ENCODE data around the gene FSCN2. TPM values are rescaled to one million over a fixed set of nuclear protein-coding genes. Genes with fewer than 3 reads are reported as not detected.

Gene FSCN2
- total RNA-seq, 6 donors from 2014 or later, result 2.7 to 37.7 (median 3.9) TPM

DNA sequence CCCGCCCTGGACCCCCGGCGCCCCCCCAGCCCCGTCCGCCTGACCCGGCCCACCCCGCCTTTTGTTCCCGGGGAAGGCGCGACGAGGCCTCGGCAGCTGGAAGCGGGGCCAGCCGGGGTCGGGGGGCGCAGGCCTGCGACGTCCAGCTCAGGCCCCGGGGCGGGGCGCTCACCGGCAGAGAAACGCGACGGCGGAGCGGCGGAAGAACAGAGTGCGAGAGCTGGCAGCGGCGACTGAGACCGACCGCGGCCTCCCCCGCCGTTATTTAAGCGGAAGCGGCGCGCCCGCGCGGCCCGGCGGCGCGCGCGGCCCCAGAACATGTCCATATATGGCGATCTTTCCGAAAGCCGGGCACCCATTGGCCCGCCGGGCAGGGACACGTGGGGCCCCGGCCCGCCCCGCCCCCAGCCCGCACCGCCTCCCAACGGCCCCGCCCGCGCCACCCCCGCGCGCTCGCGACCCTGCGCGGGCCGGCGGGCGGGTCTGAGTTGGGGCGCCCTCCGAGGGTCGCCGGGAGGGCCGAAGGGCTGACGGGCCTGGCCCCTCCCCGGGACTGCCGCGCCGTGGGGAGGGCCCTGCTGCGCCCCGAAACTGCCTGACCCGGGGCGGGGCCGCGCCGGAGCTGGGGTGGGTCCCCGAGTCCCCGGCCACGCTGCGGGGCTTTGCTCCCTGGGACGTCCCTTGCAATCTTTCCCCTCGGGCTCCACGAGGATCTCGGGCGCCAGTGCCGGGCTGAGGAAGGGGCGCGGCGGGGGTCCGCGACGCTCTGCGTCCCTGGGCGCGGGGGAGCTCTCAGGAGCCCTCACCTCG is 15.4 kb upstream of the FSCN2 start, which contains the start of gene ACTG1:
ACTG1 (minus strand) TSS at position 238 of the 810 bp plus-strand sequence. CDS start 445 bp downstream, outside the sequence.
- Histone ChIP-seq H3K9me3 (no peaks in the 10 kb centered on the region), H3K4me3 (peak within 1 kb of the TSS; percentile 69 to 92 (median 83)), H3K4me1 (peaks cover 35 to 73% (median 55%) of the 10 kb centered on the region in 4 donors), H3K36me3 (peaks cover 8 to 41% (median 24%) of the 10 kb centered on the region in 4 donors), H3K27me3 (no peaks in the 10 kb centered on the region), H3K27ac (peak within 1 kb of the TSS; percentile 98 to 100 (median 99))
- ATAC-seq (ENCODE audit: low FRiP score in 2 of 2), result peak; percentile 81 to 83
- 0 to 1% methylated on average over 4 to 19 of the region's 111 CpGs for WGBS, 2 donors
- TF ChIP-seq POLR2A (IDR thresholded peaks at IDR 0.05) (peak; percentile 64 to 98 (median 92)), POLR2AphosphoS5 (IDR thresholded peaks at IDR 0.05) (peak; percentile 95 to 99)
- TF ChIP-seq, protein P1, sequence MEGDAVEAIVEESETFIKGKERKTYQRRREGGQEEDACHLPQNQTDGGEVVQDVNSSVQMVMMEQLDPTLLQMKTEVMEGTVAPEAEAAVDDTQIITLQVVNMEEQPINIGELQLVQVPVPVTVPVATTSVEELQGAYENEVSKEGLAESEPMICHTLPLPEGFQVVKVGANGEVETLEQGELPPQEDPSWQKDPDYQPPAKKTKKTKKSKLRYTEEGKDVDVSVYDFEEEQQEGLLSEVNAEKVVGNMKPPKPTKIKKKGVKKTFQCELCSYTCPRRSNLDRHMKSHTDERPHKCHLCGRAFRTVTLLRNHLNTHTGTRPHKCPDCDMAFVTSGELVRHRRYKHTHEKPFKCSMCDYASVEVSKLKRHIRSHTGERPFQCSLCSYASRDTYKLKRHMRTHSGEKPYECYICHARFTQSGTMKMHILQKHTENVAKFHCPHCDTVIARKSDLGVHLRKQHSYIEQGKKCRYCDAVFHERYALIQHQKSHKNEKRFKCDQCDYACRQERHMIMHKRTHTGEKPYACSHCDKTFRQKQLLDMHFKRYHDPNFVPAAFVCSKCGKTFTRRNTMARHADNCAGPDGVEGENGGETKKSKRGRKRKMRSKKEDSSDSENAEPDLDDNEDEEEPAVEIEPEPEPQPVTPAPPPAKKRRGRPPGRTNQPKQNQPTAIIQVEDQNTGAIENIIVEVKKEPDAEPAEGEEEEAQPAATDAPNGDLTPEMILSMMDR (IDR thresholded peaks at IDR 0.05), result no peak
- DNase-seq, result peak; percentile 86 to 99

DNA sequence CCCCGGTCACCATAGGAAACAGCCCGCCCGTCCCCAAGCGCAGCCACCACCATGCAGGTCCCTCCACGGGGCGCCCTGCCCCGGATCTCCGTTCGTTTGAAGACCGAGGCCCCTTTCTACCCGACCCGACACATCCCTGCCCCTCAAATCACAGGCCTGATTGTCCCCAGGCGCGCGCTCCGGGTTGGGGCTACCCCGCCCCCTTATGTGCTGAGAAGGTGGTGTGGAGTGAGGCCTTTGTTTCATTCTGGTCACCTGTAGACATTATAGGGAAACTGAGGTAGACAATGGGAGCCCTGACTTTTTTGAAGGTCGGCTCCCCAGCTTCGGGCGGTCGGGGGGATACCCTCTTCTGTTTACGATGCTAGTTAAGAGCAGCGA is 14.8 kb upstream of the FSCN2 start:
- H3K36me3 ChIP-seq, result peaks cover 8 to 38% (median 24%) of the 10 kb centered on the region in 4 donors
- H3K4me3 ChIP-seq, result peak overlapping the region; percentile 69 to 92 (median 83)

DNA sequence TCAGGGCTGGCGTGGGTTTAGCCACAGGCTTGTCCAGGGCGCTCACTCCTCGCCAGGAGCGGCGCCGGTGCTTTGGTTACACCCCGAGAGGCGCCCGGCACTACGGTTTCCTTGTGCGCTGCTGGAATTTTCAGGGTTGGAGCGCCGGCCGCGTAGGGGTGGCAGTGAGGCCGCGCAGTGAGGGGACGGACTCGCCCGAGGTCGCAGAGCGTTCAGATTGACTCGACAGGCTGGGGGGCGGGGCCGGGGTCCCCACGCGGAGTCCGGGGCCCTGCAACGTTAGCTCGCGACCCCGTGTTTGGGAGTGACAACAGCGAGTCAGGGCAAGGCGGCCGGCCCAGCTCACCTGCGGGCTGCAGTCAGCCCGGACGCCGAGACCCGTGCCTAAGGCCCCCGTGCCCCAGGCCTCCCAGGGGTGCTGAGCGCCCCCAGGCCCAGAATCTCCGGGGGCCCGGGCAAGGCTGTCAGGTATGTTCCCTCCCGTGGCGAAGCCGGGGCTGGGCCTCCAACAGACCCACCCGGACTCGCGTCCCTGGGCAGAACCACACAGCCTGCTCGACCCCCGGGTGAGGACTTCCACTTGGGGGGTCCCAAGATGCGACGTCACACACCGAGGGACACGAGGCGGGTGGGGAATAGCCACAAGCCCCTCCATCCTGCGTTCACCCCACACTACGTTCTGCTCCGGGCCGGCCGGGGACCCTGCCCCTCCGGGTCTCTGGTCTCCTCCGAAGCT is 14.3 kb upstream of the FSCN2 start:
- peaks cover 8 to 33% (median 22%) of the 10 kb centered on the region in 4 donors for H3K36me3 ChIP-seq
- H3K27ac ChIP-seq, result peak overlapping the region; percentile 98 to 100 (median 99)
- whole genome bisulfite sequencing, 2 donors, result 0% methylated on average over 11 to 31 of the region's 64 CpGs
- peaks cover 42 to 79% (median 61%) of the 10 kb centered on the region in 4 donors for H3K4me1 ChIP-seq
- peak; percentile 31 to 56 for ATAC-seq (ENCODE audit: low FRiP score in 2 of 2)
- H3K27me3 ChIP-seq, result no peaks in the 10 kb centered on the region
- peak overlapping the region; percentile 69 to 92 (median 83) for H3K4me3 ChIP-seq
- H3K9me3 ChIP-seq, result no peaks in the 10 kb centered on the region
- peak; percentile 62 to 92 for DNase-seq
- peak in 1 of 4 donors; percentile 50 for TF ChIP-seq POLR2A (IDR thresholded peaks at IDR 0.05)
- no peak for TF ChIP-seq EP300 (IDR thresholded peaks at IDR 0.05)
- TF ChIP-seq POLR2AphosphoS5 (IDR thresholded peaks at IDR 0.05), result peak in 1 of 2 donors; percentile 4
- TF ChIP-seq, protein P1 (IDR thresholded peaks at IDR 0.05), result peak in 1 of 6 experiments; percentile 8

More for the DNA sequence above, 14.8 kb upstream of the FSCN2 start:
- TF ChIP-seq POLR2A (IDR thresholded peaks at IDR 0.05) (no peak), EP300 (IDR thresholded peaks at IDR 0.05) (no peak), POLR2AphosphoS5 (IDR thresholded peaks at IDR 0.05) (no peak)
- TF ChIP-seq, protein P1 (IDR thresholded peaks at IDR 0.05), result no peak
- H3K4me1 ChIP-seq, result peaks cover 41 to 79% (median 61%) of the 10 kb centered on the region in 4 donors
- H3K27ac ChIP-seq, result peak overlapping the region; percentile 98 to 100 (median 99)
- DNase-seq (peak; percentile 64 to 90), ATAC-seq (ENCODE audit: low FRiP score in 2 of 2) (peak; percentile 22 to 24)
- 0% methylated on average over 1 to 20 of the region's 23 CpGs for WGBS, 2 donors
- no peaks in the 10 kb centered on the region for H3K9me3 ChIP-seq
- H3K27me3 ChIP-seq, result no peaks in the 10 kb centered on the region

DNA sequence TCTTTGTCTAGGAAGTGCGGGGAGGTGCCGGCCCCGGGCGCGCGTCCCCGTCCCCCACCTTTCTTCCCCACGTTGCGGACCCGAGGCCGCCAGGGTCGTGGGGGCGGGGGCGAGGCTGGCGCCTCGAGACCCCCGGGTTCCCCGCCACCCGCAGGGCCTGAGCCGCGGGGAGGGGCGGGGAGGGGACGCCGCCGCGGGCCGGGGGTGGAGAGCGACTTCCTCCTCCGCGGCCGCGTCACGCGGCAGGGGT is 13.8 kb upstream of the FSCN2 start:
- peak overlapping the region; percentile 69 to 92 (median 83) for H3K4me3 ChIP-seq
- DNase-seq, result no peak
- H3K9me3 ChIP-seq, result no peaks in the 10 kb centered on the region
- peaks cover 8 to 28% (median 19%) of the 10 kb centered on the region in 4 donors for H3K36me3 ChIP-seq
- 0% methylated on average over 24 of the region's 34 CpGs; no CpG with 5 or more reads in 1 of the 2 donors for WGBS, 2 donors
- no peak for ATAC-seq (ENCODE audit: low FRiP score in 2 of 2)
- peak overlapping the region; percentile 98 to 100 (median 99) for H3K27ac ChIP-seq
- H3K4me1 ChIP-seq, result peaks cover 42 to 79% (median 61%) of the 10 kb centered on the region in 4 donors
- TF ChIP-seq POLR2A (IDR thresholded peaks at IDR 0.05), result no peak
- no peak for TF ChIP-seq POLR2AphosphoS5 (IDR thresholded peaks at IDR 0.05)
- TF ChIP-seq, protein P1 (IDR thresholded peaks at IDR 0.05), result no peak
- TF ChIP-seq EP300 (IDR thresholded peaks at IDR 0.05), result no peak
- no peaks in the 10 kb centered on the region for H3K27me3 ChIP-seq
